PC-9 (cell line): ENCODE results near the gene DOCK6. TPM values are rescaled to one million over a fixed set of nuclear protein-coding genes. Genes with fewer than 3 reads are reported as not detected.

Source experiments
- Bru-seq: library from RNA; stranded (reverse); fragments of 400-500 nt; gene quantifications from one replicate; lab custom pipeline; 2021; lab: Mats Ljungman, UMichigan
- BruChase-seq, 2 experiments: library from RNA; stranded (reverse); fragments of 400-500 nt; gene quantifications; one replicate each; lab custom pipeline; 2021; lab: Mats Ljungman, UMichigan
- BruUV-seq: library from RNA; stranded (reverse); fragments of 400-500 nt; replicated peaks from 2 replicates; lab custom pipeline; 2021; lab: Mats Ljungman, UMichigan
- CTCF ChIA-PET: fragments of 300-600 bp; sonication (Branson Sonifier 250); formaldehyde crosslinking; loops from one replicate; lab custom pipeline; 2022; ENCODE audit warnings: antibody characterized with exemption; lab: Charles Lee
- POLR2A ChIA-PET: fragments of 300-600 bp; sonication (Branson Sonifier 250); formaldehyde crosslinking; loops from one replicate; lab custom pipeline; 2022; ENCODE audit warnings: antibody characterized with exemption; ENCODE audit not compliant: unreplicated experiment; lab: Charles Lee
- DNase-seq, 2 experiments: peaks; one replicate each; pipeline versions ENCODE4 v3.0.0 to v3.0.0-alpha.2; 2015 to 2022; ENCODE audit warnings: mixed read lengths in 1 of 2
- H2AFZ ChIP-seq: fragments of 200-600 bp; sonication (generic); 2 replicates; pipeline ENCODE4 v1.8.1; 2017; ENCODE audit warnings: antibody characterized with exemption
- H3F3A ChIP-seq: fragments of 200-600 bp; sonication (generic); 2 replicates; pipeline ENCODE4 v1.8.1; 2017; ENCODE audit warnings: antibody characterized with exemption, mild to moderate bottlenecking, low read depth; ENCODE audit not compliant: insufficient read depth
- H3K27ac ChIP-seq: fragments of 200-600 bp; sonication (generic); 2 replicates; pipeline ENCODE4 v1.6.1; 2016; ENCODE audit warnings: mixed run types
- H3K27me3 ChIP-seq: fragments of 200-600 bp; sonication (generic); 2 replicates; pipeline ENCODE4 v1.6.1; 2016; ENCODE audit warnings: low read depth, mixed run types; ENCODE audit not compliant: insufficient read depth
- H3K36me3 ChIP-seq: fragments of 200-600 bp; sonication (generic); 2 replicates; pipeline ENCODE4 v1.6.1; 2016; ENCODE audit warnings: low read depth, mixed run types
- H3K4me1 ChIP-seq: fragments of 200-600 bp; sonication (generic); replicated peaks from 2 replicates; pipeline ENCODE4 v1.6.1; 2016; ENCODE audit warnings: mixed run types; ENCODE audit not compliant: insufficient read depth
- H3K4me2 ChIP-seq: fragments of 200-600 bp; sonication (generic); 2 replicates; pipeline ENCODE4 v1.6.1; 2017; ENCODE audit warnings: mixed run types
- H3K4me3 ChIP-seq: fragments of 200-600 bp; sonication (generic); 2 replicates; pipeline ENCODE4 v1.6.1; 2016; ENCODE audit warnings: mixed run types
- H3K79me2 ChIP-seq: fragments of 200-600 bp; sonication (generic); 2 replicates; pipeline ENCODE4 v1.6.1; 2017; ENCODE audit warnings: low read depth, mixed run types
- H3K9me2 ChIP-seq: fragments of 200-600 bp; sonication (generic); 2 replicates; pipeline ENCODE4 v1.8.1; 2017; ENCODE audit warnings: mild to moderate bottlenecking; ENCODE audit not compliant: insufficient read depth
- H3K9me3 ChIP-seq: fragments of 200-600 bp; sonication (generic); 2 replicates; pipeline ENCODE4 v1.8.1; 2016; ENCODE audit warnings: low read depth; ENCODE audit not compliant: insufficient read depth
- H4K20me1 ChIP-seq: fragments of 200-600 bp; sonication (generic); 2 replicates; pipeline ENCODE4 v1.8.1; 2017; ENCODE audit not compliant: insufficient read depth
- EZH2 ChIP-seq: fragments of 200-600 bp; sonication (generic); IDR thresholded peaks from 2 replicates; pipeline ENCODE4 v1.8.0; 2017; ENCODE audit warnings: antibody characterized with exemption, low read depth
- intact Hi-C: fragments of 100-400 bp; cut with micrococcal nuclease; formaldehyde crosslinking; loops from one replicate; pipeline ENCODE4 v1.10.0; 2022; ENCODE audit not compliant: unreplicated experiment
- long read RNA-seq: library from polyadenylated mRNA; stranded (forward); transcript quantifications from one replicate; pipeline ENCODE4 v2.0.0, GENCODE V29; 2022
- total RNA-seq: library from RNA; stranded (reverse); gene quantifications from 2 replicates; pipeline ENCODE4 v1.2.3, GENCODE V29; 2021
- TF ChIP-seq, protein P1 (sequence below): fragments of 200-600 bp; sonication (generic); conservative IDR thresholded peaks from 2 replicates; pipeline ENCODE4 v1.6.1; 2017; ENCODE audit warnings: mixed run types, antibody characterized with exemption, mild to moderate bottlenecking, moderate library complexity

The DOCK6 gene
- total RNA-seq, result 32.5 and 68.9 TPM in 2 replicates
- Bru-seq, nascent RNA, result percentile 40 among the genes with signal in this experiment
- BruChase-seq, experiment 1, labeled RNA remaining after a 2-hour chase, result percentile 49 among the genes with signal in this experiment
- BruChase-seq, experiment 2, labeled RNA remaining after a 6-hour chase, result percentile 54 among the genes with signal in this experiment
- long read RNA-seq, partial matches to known transcripts, result 4 of 11 reads
- long read RNA-seq, other reads (novel, unspliced or antisense), result 7 of 11 reads

DNA sequence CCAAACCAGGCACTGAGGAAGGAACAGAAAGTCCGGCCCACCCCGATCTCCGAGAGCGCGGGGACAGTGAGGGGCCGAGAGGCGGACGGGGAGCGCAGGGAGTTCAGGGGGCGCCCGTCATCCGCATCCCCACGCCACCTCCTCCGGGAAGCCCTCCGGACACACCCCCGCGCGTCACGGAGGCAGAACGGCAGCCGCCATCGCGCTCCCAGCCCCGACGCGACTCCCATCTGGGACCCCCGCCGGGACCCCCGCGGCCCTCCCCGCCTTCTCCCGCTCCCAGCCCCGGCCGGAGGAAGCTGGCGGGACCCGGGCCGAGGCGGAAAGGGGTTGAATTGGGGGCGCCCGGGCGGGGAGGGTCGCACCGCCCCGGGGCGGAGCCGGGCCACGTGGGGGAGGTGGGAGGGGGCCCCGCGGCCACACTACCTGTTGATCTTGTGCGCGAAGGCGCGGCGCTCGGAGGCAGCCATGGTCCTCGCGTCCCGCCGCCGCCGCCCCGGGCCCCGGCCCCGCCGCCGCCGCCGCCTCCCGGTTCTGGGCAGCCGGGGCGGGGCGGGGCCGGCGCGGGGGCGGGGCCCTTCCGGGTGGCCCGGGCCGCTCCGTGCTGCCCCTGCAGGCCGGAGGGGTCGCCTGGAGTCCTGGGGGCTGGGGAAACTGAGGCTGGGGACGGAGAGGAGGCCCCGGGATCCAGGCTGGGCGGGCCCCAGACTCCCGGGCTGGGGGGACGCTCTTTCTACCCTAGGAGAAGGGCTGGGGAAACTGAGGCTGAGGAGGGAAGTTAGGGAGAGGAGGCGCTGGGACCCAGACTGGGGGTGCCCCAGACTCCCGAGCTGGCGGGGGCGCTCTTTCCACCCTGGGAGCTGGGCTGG lies at the start of gene DOCK6:
DOCK6 (minus strand) TSS at position 554 of the 869 bp plus-strand sequence; CDS start at position 470, 84 bp downstream.
- Histone ChIP-seq H3K27ac (no peak within 1 kb of the TSS), H3F3A (peaks cover 28% of the 10 kb centered on the region), H2AFZ (peak within 1 kb of the TSS; percentile 86), H3K4me3 (peak within 1 kb of the TSS; percentile 83), H3K79me2 (no peaks in the 10 kb centered on the region), H3K9me2 (no peaks in the 10 kb centered on the region), H3K9me3 (no peaks in the 10 kb centered on the region), H3K4me1 (peaks cover 24% of the 10 kb centered on the region), H3K4me2 (peak within 1 kb of the TSS; percentile 90), H3K36me3 (no peaks in the 10 kb centered on the region), H4K20me1 (peaks cover 4% of the 10 kb centered on the region; the same call in 1 of the 2 replicates), H3K27me3 (no peaks in the 10 kb centered on the region)
- intact Hi-C loops, result no loop called here
- CTCF ChIA-PET, result no interaction called here
- POLR2A ChIA-PET, result no interaction called here
- BruUV-seq, result no TSS peak
- TF ChIP-seq EZH2, result no peak
- TF ChIP-seq, protein P1, sequence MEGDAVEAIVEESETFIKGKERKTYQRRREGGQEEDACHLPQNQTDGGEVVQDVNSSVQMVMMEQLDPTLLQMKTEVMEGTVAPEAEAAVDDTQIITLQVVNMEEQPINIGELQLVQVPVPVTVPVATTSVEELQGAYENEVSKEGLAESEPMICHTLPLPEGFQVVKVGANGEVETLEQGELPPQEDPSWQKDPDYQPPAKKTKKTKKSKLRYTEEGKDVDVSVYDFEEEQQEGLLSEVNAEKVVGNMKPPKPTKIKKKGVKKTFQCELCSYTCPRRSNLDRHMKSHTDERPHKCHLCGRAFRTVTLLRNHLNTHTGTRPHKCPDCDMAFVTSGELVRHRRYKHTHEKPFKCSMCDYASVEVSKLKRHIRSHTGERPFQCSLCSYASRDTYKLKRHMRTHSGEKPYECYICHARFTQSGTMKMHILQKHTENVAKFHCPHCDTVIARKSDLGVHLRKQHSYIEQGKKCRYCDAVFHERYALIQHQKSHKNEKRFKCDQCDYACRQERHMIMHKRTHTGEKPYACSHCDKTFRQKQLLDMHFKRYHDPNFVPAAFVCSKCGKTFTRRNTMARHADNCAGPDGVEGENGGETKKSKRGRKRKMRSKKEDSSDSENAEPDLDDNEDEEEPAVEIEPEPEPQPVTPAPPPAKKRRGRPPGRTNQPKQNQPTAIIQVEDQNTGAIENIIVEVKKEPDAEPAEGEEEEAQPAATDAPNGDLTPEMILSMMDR, result peak; percentile 63
- peak in 1 of 2 experiments; percentile 24 for DNase-seq

DNA sequence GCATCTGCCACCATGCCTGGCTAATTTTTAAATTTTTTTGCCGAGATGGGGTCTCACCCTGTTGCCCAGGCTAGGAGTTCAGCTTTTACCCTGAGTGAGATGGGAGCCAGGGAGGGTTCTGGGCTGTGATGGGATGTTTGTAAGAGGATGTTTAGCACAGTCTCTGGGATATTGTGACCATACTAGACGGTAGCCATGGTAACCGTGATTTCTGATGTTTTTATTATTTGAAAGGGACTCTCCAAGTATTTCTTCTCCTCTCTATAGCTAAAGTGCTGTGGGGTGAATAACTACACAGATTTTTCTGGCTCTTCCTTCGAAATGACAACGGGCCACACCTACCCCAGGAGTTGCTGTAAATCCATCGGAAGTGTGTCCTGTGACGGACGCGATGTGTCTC lies 44.0 kb upstream of the DOCK6 start:
- Histone ChIP-seq H3K4me3 (no peak overlapping the region), H2AFZ (no peak overlapping the region), H3F3A (no peaks in the 10 kb centered on the region), H3K4me2 (no peak overlapping the region), H3K9me2 (no peaks in the 10 kb centered on the region), H3K9me3 (no peaks in the 10 kb centered on the region), H3K79me2 (no peaks in the 10 kb centered on the region), H3K27ac (no peak overlapping the region), H4K20me1 (no peaks in the 10 kb centered on the region), H3K27me3 (no peaks in the 10 kb centered on the region), H3K4me1 (no peaks in the 10 kb centered on the region), H3K36me3 (no peaks in the 10 kb centered on the region)
- ChIA-PET POLR2A (no interaction called here), CTCF (no interaction called here)
- intact Hi-C loops, result no loop called here
- no peak for DNase-seq
- no peak for TF ChIP-seq EZH2
- TF ChIP-seq, protein P1, result no peak
- no TSS peak for BruUV-seq

GRCh38 chr19:11304936-11305335 lies 42.6 kb upstream of the DOCK6 start:
- no peaks in the 10 kb centered on the region for H3F3A ChIP-seq
- intact Hi-C loops, result no loop called here
- H3K27ac ChIP-seq, result no peak overlapping the region
- H3K4me1 ChIP-seq, result no peaks in the 10 kb centered on the region
- H3K27me3 ChIP-seq, result no peaks in the 10 kb centered on the region
- POLR2A ChIA-PET, result no interaction called here
- H4K20me1 ChIP-seq, result no peaks in the 10 kb centered on the region
- H3K79me2 ChIP-seq, result no peaks in the 10 kb centered on the region
- no peak overlapping the region for H3K4me3 ChIP-seq
- no peaks in the 10 kb centered on the region for H3K36me3 ChIP-seq
- BruUV-seq, result no TSS peak
- CTCF ChIA-PET, result interaction anchor here (0.6 kb wide), 1 partner anchor 280 kb away, joined by 3 read pairs; no protein-coding TSS in a partner anchor
- no peak overlapping the region for H3K4me2 ChIP-seq
- H3K9me2 ChIP-seq, result no peaks in the 10 kb centered on the region
- no peak overlapping the region for H2AFZ ChIP-seq
- H3K9me3 ChIP-seq, result no peaks in the 10 kb centered on the region
- TF ChIP-seq, protein P1, result no peak
- TF ChIP-seq EZH2, result no peak
- DNase-seq, result no peak
